Erythroblast (primary cell): ENCODE results near the gene ADGRL1.
"Not testable (repeated sequence)": the region's sequence is repeated elsewhere in the genome, so short reads cannot be mapped to it uniquely, and the experiment has no call there.

Experiments
- GATA1 ChIP-seq: IDR thresholded peaks from 2 replicates; pipeline ENCODE4 v1.6.1; 2011; ENCODE audit warnings: low read depth, mild to moderate bottlenecking, control low read depth, low read length, moderate library complexity
- POLR2A ChIP-seq: IDR thresholded peaks from 2 replicates; pipeline ENCODE4 v1.6.1; 2011; ENCODE audit warnings: mild to moderate bottlenecking, low read length

GRCh38 chr19:14255316-14255715, 49.3 kb upstream of the ADGRL1 start:
- not testable (repeated sequence) for TF ChIP-seq POLR2A, GATA1
